ENCODE results near the gene TAB3.

DNA sequence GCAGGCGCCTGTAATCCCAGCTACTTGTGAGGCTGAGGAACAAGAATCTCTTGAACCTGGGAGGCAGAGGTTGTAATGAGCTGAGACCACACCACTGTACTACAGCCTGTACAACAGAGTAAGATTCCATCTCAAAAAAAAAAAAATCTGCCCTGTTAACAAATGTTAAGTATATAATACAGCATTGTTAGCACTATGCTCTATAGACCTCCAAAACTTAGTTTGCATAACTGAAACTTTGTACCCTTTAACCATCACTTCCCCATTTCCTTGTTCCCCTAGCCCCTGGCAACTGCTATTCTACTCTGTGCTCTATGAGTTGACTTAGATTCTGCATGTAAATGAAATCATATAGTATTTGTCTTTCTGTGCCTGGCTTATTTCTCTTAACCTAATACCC is 76.7 kb downstream of the TAB3 start:
- TF ChIP-seq SNAI2 (CRISPR knock-in tag; IDR thresholded peaks at IDR 0.05) (no peak), ZFP30 (CRISPR knock-in tag; IDR thresholded peaks at IDR 0.05) (no peak), TOX (CRISPR knock-in tag; IDR thresholded peaks at IDR 0.05; ENCODE audit: borderline replicate concordance) (no peak), RARB (CRISPR knock-in tag; IDR thresholded peaks at IDR 0.05) (no peak), ZFP3 (CRISPR knock-in tag; IDR thresholded peaks at IDR 0.05) (no peak)
- TF ChIP-seq, protein P1, sequence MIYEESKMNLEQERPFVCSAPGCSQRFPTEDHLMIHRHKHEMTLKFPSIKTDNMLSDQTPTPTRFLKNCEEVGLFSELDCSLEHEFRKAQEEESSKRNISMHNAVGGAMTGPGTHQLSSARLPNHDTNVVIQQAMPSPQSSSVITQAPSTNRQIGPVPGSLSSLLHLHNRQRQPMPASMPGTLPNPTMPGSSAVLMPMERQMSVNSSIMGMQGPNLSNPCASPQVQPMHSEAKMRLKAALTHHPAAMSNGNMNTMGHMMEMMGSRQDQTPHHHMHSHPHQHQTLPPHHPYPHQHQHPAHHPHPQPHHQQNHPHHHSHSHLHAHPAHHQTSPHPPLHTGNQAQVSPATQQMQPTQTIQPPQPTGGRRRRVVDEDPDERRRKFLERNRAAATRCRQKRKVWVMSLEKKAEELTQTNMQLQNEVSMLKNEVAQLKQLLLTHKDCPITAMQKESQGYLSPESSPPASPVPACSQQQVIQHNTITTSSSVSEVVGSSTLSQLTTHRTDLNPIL (CRISPR knock-in tag; IDR thresholded peaks at IDR 0.05; ENCODE audit: low read depth): no peak
- TF ChIP-seq, protein P2, sequence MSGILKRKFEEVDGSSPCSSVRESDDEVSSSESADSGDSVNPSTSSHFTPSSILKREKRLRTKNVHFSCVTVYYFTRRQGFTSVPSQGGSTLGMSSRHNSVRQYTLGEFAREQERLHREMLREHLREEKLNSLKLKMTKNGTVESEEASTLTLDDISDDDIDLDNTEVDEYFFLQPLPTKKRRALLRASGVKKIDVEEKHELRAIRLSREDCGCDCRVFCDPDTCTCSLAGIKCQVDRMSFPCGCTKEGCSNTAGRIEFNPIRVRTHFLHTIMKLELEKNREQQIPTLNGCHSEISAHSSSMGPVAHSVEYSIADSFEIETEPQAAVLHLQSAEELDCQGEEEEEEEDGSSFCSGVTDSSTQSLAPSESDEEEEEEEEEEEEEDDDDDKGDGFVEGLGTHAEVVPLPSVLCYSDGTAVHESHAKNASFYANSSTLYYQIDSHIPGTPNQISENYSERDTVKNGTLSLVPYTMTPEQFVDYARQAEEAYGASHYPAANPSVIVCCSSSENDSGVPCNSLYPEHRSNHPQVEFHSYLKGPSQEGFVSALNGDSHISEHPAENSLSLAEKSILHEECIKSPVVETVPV (CRISPR knock-in tag; IDR thresholded peaks at IDR 0.05): no peak

Data from SK-N-SH treated with all-trans-retinoic acid at 6 μM for 48 hours (cell line).